Fibroblast of villous mesenchyme (primary cell): ENCODE data around the gene C11orf42. TPM values are rescaled to one million over a fixed set of nuclear protein-coding genes. Genes with fewer than 3 reads are reported as not detected.

Experiments
- DNase-seq: peaks from one replicate; pipeline ENCODE4 v3.0.0-alpha.2; 2010; ENCODE audit warnings: low read depth
- H3K4me3 ChIP-seq: 2 replicates; pipeline ENCODE4 v1.5.1; 2011; ENCODE audit warnings: low read depth, mild to moderate bottlenecking, low read length
- CTCF ChIP-seq: IDR thresholded peaks from 2 replicates; pipeline ENCODE4 v1.5.1; 2012; ENCODE audit warnings: low read depth, mild to moderate bottlenecking, low read length; ENCODE audit not compliant: insufficient read depth
- total RNA-seq: library from RNA; depleted of rRNA; stranded (reverse); fragments of >200 nt; gene quantifications from 2 replicates; pipeline ENCODE4 v1.2.3, GENCODE V29; 2012

C11orf42 gene
- total RNA-seq, 1 donor, result under 0.01 TPM

GRCh38 chr11:6251120-6251733, 45.9 kb downstream of the C11orf42 start:
- TF ChIP-seq CTCF, result peak; percentile 94
- no peak overlapping the region for H3K4me3 ChIP-seq
- peak; percentile 88 for DNase-seq

DNA sequence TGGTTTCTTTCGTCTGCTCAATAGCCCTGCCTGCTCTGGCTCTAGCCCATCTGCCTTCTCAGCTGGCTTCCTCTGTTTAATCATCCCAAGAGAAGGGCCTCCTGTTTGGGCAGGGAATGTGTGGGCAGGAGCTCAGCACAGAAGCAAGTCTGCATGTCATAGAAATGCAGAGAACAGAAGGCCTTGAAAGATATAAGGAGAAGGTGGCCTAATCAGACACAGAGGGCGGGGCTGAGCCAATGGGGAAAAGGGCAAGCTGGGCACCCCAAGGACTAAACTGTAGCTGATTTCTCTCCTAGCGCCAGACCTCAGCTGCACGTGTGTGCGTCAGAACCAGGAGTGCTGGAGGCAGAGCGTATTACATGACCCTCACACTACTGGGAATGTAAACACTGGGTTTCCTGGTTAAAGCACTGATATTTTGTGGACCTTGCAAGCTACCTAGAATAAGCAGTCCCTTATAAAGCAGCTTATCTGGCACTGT, 46.7 kb downstream of the C11orf42 start:
- H3K4me3 ChIP-seq, result no peak overlapping the region
- DNase-seq, result peak; percentile 99
- no peak for TF ChIP-seq CTCF

- TF ChIP-seq CTCF, result no peak
- no peak overlapping the region for H3K4me3 ChIP-seq
- DNase-seq, result no peak
Measured at GRCh38 chr11:6253197-6253596, 47.8 kb downstream of the C11orf42 start.

DNA sequence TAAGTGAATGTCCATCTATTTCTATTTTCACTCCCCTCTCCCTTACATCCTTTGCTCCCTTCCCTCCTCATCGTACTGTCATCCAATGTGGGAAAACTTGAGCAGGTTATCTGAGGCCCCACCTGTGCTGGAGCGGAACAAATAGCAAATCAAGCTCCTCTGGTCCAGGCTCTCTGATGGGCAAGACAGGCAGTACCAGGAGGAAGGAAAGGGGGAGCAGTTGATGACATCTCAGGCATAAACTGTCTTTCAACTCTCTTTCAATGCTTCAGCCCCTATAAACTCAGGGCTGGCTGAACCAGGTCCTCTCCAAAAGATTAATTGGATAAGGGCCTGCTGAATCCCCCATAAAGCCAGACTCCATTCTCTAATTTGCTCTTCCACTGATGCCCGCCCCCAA, 52.8 kb downstream of the C11orf42 start:
- no peak overlapping the region for H3K4me3 ChIP-seq
- no peak for DNase-seq
- no peak for TF ChIP-seq CTCF

GRCh38 chr11:6258571-6259081, 53.3 kb downstream of the C11orf42 start:
- no peak for TF ChIP-seq CTCF
- peak overlapping the region; percentile 31 for H3K4me3 ChIP-seq
- peak; percentile 36 for DNase-seq

DNA sequence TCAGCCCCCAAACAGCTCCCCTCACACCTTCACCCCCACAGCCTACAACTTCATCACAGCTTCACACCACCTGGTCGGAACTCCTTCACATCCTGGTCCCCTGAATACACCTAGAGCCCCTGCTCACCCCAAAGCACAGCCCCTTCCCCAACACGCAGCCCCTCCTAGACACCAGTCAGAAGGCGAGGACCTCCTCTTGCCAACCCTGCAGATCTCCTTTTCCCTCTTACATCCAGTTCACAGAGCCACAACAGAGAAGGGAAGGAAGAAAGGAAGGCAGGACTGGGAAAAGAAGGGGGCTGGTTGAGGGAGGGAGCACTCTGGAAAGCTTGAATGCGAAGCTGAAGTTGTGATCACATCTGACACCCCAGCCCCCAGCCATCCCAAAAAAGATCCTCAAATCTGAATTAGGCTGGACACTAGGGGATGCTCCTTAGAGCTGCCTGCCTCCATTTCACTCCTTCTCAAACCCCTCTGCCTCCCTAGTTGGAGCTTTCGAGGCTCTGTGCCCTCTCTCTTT, 54.9 kb downstream of the C11orf42 start:
- no peak for DNase-seq
- no peak for TF ChIP-seq CTCF
- no peak overlapping the region for H3K4me3 ChIP-seq

Other genes with a start within 250 kb of the C11orf42 start
- not detected in 2 replicates for gene OR56A5, start 237.1 kb upstream of the C11orf42 start, total RNA-seq
- not detected in 2 replicates for gene OR52L1, start 218.6 kb upstream of the C11orf42 start, total RNA-seq
- not detected in 2 replicates for gene OR56A4, start 198.6 kb upstream of the C11orf42 start, total RNA-seq
- gene OR56A1, start 174.8 kb upstream of the C11orf42 start, total RNA-seq, result under 0.01 TPM in 2 replicates
- not detected in 2 replicates for gene OR56B4, start 97.9 kb upstream of the C11orf42 start, total RNA-seq
- not detected in 2 replicates for gene OR52B2, start 35.2 kb upstream of the C11orf42 start, total RNA-seq
- not detected in 2 replicates for gene OR52W1, start 6.3 kb upstream of the C11orf42 start, total RNA-seq
- gene FHIP1B, start 29.1 kb downstream of the C11orf42 start, total RNA-seq, result 13.5 and 15.1 TPM in 2 replicates
- gene CNGA4, start 33.5 kb downstream of the C11orf42 start, total RNA-seq, result under 0.01 and 0.43 TPM in 2 replicates
- under 0.01 TPM in 1 of 2 replicates, not detected in the other for gene CCKBR, start 54.3 kb downstream of the C11orf42 start, total RNA-seq
- 142 and 374 TPM in 2 replicates for gene CAVIN3, start 114.9 kb downstream of the C11orf42 start, total RNA-seq
- gene SMPD1, start 184.9 kb downstream of the C11orf42 start, total RNA-seq, result 35.0 and 37.7 TPM in 2 replicates
- gene APBB1, start 213.5 kb downstream of the C11orf42 start, total RNA-seq, result 35.4 and 42.2 TPM in 2 replicates
- gene HPX, start 235.4 kb downstream of the C11orf42 start, total RNA-seq, result under 0.01 TPM in 1 of 2 replicates, not detected in the other